ENCODE measurements around the gene NEAT1. TPM values are rescaled to one million over a fixed set of nuclear protein-coding genes. Genes with fewer than 3 reads are reported as not detected.
A peak's percentile ranks its signal among the peaks of the same experiment; 100 is the strongest.

Gene NEAT1
- total RNA-seq, 1 donor from 2014 or later = 1.6 TPM

GRCh38 chr11:65420506-65420905 lies 2.1 kb upstream of the NEAT1 start:
- no peak for FAIRE-seq
- no peak for DNase-seq (ENCODE audit: low spot score in 2 of 2)

DNA sequence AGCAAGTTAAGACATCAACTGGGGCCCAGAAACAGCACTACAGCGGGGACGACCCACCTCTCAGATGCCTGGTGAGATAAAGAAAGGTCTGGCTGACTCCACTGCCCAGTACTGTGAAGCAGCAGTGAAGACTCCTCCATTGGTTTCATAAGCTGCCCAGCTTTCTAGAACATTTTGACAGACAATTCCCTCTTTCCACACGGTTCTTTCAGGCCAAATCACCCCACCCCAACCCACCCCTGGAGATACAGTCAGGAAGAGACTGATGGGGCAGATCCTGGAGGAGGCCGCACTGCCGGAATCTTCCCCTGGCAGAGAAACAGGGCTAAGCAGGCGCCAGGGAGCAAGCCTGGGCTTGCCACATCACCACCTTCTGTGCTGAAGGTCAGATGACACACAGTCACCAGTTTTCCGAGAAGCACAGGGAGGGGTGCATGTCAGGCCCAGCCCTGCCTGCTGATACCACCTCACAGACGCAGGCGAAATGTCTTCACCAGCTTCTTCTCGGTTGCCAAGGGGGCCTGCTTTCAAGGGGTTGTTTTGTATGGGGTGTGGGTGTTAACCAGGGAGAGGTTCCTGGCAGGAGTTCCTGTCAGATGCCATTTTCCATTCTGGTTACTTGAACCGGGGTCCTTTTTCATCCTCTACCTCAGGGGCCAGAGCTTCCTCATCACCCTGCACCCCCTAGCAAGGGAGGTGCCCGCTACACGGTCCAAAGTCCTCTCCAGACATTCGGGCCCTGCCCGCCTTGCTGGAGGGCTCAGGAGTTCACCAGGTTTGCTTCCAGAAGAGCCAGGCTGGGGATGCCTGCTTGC lies 1.4 kb upstream of the NEAT1 start:
- DNase-seq (ENCODE audit: low spot score in 2 of 2) (peak; percentile 59 to 63), FAIRE-seq (no peak)

GRCh38 chr11:65421794-65422632 lies 585 bp upstream of the NEAT1 start:
- FAIRE-seq (no peak), DNase-seq (ENCODE audit: low spot score in 2 of 2) (peak; percentile 77 to 82)

DNA sequence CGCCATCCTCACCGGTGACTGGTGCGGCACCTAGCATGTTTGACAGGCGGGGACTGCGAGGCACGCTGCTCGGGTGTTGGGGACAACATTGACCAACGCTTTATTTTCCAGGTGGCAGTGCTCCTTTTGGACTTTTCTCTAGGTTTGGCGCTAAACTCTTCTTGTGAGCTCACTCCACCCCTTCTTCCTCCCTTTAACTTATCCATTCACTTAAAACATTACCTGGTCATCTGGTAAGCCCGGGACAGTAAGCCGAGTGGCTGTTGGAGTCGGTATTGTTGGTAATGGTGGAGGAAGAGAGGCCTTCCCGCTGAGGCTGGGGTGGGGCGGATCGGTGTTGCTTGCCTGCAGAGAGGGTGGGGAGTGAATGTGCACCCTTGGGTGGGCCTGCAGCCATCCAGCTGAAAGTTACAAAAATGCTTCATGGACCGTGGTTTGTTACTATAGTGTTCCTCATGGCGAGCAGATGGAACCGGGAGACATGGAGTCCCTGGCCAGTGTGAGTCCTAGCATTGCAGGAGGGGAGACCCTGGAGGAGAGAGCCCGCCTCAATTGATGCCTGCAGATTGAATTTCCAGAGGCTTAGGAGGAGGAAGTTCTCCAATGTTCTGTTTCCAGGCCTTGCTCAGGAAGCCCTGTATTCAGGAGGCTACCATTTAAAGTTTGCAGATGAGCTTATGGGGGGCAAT lies 1.1 kb downstream of the NEAT1 start:
- FAIRE-seq (no peak), DNase-seq (ENCODE audit: low spot score in 2 of 2) (no peak)

- FAIRE-seq (no peak), DNase-seq (ENCODE audit: low spot score in 2 of 2) (no peak)
Measured at GRCh38 chr11:65424205-65425104, 1.9 kb downstream of the NEAT1 start.

- DNase-seq (ENCODE audit: low spot score in 2 of 2) = no peak
- FAIRE-seq = no peak
Measured at GRCh38 chr11:65425105-65425970, 2.7 kb downstream of the NEAT1 start.

DNA sequence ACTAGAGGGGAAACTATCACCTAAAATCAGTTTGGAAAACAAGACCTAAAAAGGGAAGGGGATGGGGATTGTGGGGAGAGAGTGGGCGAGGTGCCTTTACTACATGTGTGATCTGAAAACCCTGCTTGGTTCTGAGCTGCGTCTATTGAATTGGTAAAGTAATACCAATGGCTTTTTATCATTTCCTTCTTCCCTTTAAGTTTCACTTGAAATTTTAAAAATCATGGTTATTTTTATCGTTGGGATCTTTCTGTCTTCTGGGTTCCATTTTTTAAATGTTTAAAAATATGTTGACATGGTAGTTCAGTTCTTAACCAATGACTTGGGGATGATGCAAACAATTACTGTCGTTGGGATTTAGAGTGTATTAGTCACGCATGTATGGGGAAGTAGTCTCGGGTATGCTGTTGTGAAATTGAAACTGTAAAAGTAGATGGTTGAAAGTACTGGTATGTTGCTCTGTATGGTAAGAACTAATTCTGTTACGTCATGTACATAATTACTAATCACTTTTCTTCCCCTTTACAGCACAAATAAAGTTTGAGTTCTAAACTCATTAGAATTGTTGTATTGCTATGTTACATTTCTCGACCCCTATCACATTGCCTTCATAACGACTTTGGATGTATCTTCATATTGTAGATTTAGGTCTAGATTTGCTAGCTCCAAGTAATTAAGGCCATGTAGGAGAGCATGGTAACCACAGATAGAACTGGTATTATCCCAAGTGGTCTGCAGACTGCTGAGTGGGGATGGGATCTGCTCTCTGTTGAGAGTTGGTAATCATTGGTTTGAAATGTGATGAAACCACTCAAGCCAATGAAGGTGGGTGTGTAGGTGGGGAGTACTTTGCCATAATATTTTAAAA lies 3.6 kb downstream of the NEAT1 start:
- FAIRE-seq (no peak), DNase-seq (ENCODE audit: low spot score in 2 of 2) (no peak)

- FAIRE-seq = no peak
Measured at GRCh38 chr11:65426839-65427690, 4.5 kb downstream of the NEAT1 start.

GRCh38 chr11:65427691-65428577 lies 5.3 kb downstream of the NEAT1 start:
- DNase-seq (ENCODE audit: low spot score in 2 of 2) = no peak
- FAIRE-seq = no peak

More at GRCh38 chr11:65426839-65427690, 4.5 kb downstream of the NEAT1 start:
- DNase-seq (ENCODE audit: low spot score in 2 of 2) = no peak

DNA sequence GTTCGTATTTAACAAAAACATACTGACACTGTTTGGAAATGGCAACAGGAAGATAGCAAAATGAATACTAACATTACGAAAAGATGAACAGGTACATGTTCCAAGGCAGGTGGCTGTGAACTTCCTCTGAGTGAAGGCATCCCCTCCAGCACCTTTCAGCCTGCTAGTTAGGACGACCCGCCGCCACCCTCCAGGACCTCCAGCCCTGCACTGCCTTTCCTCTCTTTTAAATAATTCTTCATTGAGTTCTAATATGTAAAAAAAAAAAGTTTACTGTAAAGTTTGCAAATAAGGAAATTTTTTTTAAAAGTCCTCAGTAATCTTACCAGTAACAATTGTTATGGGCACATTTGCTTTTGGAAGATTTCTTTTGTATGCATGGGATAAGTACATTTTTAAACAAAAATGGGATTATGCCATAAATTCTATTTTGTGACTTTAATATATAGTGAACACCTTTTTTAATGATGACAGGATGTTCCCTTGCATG lies 6.0 kb downstream of the NEAT1 start:
- DNase-seq (ENCODE audit: low spot score in 2 of 2) = no peak
- no peak for FAIRE-seq

GRCh38 chr11:65429068-65429681 lies 6.6 kb downstream of the NEAT1 start:
- no peak for DNase-seq (ENCODE audit: low spot score in 2 of 2)
- FAIRE-seq = no peak

GRCh38 chr11:65429724-65430405 lies 7.3 kb downstream of the NEAT1 start:
- FAIRE-seq (no peak), DNase-seq (ENCODE audit: low spot score in 2 of 2) (no peak)

DNA sequence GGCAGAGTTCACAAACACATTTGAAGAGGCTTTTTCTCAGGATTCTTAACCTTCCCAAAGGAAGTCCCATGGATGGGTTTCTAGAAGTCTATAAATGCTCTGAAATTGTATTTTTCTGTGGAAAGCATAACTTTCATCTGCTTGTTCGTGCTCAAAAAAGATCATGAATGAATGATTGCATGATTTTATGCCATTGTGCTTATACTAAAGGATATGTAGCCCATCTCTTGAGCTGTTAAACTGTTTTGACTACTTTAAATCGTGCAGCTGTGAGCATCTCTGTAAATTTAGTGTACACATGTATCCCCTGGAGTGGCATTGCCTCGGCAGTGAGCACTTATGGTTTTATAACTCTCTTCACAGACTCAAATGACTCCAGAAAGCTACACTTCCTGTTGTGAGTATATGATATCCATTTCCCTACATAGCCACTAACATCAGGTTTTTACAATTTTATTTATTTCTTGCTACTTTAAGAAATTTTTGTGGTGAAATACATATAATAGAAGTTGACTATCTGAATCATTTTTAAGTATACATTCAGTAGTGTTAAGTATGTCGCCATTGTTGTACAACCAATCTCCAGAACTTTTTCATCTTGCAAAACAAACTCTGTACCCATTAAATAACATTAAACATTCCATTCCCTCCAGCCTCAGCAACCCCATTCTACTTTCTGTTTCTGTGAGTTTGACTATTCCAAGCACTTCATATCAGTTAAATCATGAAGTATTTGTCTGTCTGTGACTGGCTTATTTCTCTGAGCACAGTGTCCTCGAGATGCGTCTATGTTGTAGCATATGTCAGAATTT lies 8.0 kb downstream of the NEAT1 start:
- FAIRE-seq (no peak), DNase-seq (ENCODE audit: low spot score in 2 of 2) (no peak)

GRCh38 chr11:65431451-65432099 lies 9.0 kb downstream of the NEAT1 start:
- FAIRE-seq = no peak
- DNase-seq (ENCODE audit: low spot score in 2 of 2) = no peak
